ENCODE results near the gene ARHGAP26.

Gene ARHGAP26

GRCh38 chr5:143233031-143233430, 462.9 kb downstream of the ARHGAP26 start:
- no peak for DNase-seq (ENCODE audit: low read depth)
- H3K4me3 ChIP-seq (ENCODE audit: low read depth, low read length) = no peak overlapping the region
- no peak for TF ChIP-seq CTCF (IDR thresholded peaks at IDR 0.05; ENCODE audit: low read depth, low read length, missing control alignments)

GRCh38 chr5:143234162-143234842, 464.1 kb downstream of the ARHGAP26 start:
- no peak for DNase-seq (ENCODE audit: low read depth)
- no peak overlapping the region for H3K4me3 ChIP-seq (ENCODE audit: low read depth, low read length)
- TF ChIP-seq CTCF (IDR thresholded peaks at IDR 0.05; ENCODE audit: low read depth, low read length, missing control alignments) = no peak

GRCh38 chr5:143235423-143235822, 465.2 kb downstream of the ARHGAP26 start:
- no peak for TF ChIP-seq CTCF (IDR thresholded peaks at IDR 0.05; ENCODE audit: low read depth, low read length, missing control alignments)
- no peak for DNase-seq (ENCODE audit: low read depth)
- no peak overlapping the region for H3K4me3 ChIP-seq (ENCODE audit: low read depth, low read length)

- TF ChIP-seq CTCF (IDR thresholded peaks at IDR 0.05; ENCODE audit: low read depth, low read length, missing control alignments) = no peak
- H3K4me3 ChIP-seq (ENCODE audit: low read depth, low read length) = no peak overlapping the region
Observed at GRCh38 chr5:143236682-143237081, 466.5 kb downstream of the ARHGAP26 start.

GRCh38 chr5:143237664-143238063, 467.5 kb downstream of the ARHGAP26 start:
- no peak overlapping the region for H3K4me3 ChIP-seq (ENCODE audit: low read depth, low read length)
- TF ChIP-seq CTCF (IDR thresholded peaks at IDR 0.05; ENCODE audit: low read depth, low read length, missing control alignments) = no peak
- DNase-seq (ENCODE audit: low read depth) = no peak

More at GRCh38 chr5:143236682-143237081, 466.5 kb downstream of the ARHGAP26 start:
- no peak for DNase-seq (ENCODE audit: low read depth)

GRCh38 chr5:143238620-143239019, 468.4 kb downstream of the ARHGAP26 start:
- no peak for TF ChIP-seq CTCF (IDR thresholded peaks at IDR 0.05; ENCODE audit: low read depth, low read length, missing control alignments)
- H3K4me3 ChIP-seq (ENCODE audit: low read depth, low read length) = no peak overlapping the region
- DNase-seq (ENCODE audit: low read depth) = no peak

GRCh38 chr5:143239882-143240518, 469.8 kb downstream of the ARHGAP26 start:
- no peak for TF ChIP-seq CTCF (IDR thresholded peaks at IDR 0.05; ENCODE audit: low read depth, low read length, missing control alignments)
- no peak overlapping the region for H3K4me3 ChIP-seq (ENCODE audit: low read depth, low read length)
- DNase-seq (ENCODE audit: low read depth) = no peak
